Stimulated activated naive CD8-positive, alpha-beta T cell treated with anti-CD3 and anti-CD28 coated beads, Interleukin-15, amount 100 ng/mL, for 72 hours (primary cell): ENCODE results near the gene PNPLA3.
A peak's percentile ranks its signal among the peaks of the same experiment; 100 is the strongest.

Source experiments
- ATAC-seq: fragments of 150-1000 bp; cut with Tn5 transposase; 2 replicates; pipeline ENCODE4 v1.10.0; 2021; ENCODE audit warnings: mild to moderate bottlenecking, moderate library complexity
- DNase-seq, 2 donors: peaks; one replicate each; pipeline ENCODE4 v3.0.0; 2021 to 2022
- H3K27ac Mint-ChIP-seq, 2 donors: one replicate each; pipeline ENCODE4 v1.8.0; 2022; ENCODE audit warnings: mild to moderate bottlenecking in 2 of 2, mixed read lengths in 2 of 2, moderate library complexity in 2 of 2
- H3K27me3 Mint-ChIP-seq: one replicate; pipeline ENCODE4 v1.8.0; 2022; ENCODE audit warnings: mixed read lengths
- H3K4me1 Mint-ChIP-seq: one replicate; pipeline ENCODE4 v1.8.0; 2022; ENCODE audit warnings: mild to moderate bottlenecking, mixed read lengths
- H3K4me3 Mint-ChIP-seq, 2 donors: one replicate each; pipeline ENCODE4 v1.8.0; 2022; ENCODE audit warnings: mild to moderate bottlenecking in 2 of 2, mixed read lengths in 2 of 2, moderate library complexity in 1 of 2
- H3K9me3 Mint-ChIP-seq, 2 donors: one replicate each; pipeline ENCODE4 v1.8.0; 2022; ENCODE audit warnings: mixed read lengths in 2 of 2

PNPLA3 gene, protein sequence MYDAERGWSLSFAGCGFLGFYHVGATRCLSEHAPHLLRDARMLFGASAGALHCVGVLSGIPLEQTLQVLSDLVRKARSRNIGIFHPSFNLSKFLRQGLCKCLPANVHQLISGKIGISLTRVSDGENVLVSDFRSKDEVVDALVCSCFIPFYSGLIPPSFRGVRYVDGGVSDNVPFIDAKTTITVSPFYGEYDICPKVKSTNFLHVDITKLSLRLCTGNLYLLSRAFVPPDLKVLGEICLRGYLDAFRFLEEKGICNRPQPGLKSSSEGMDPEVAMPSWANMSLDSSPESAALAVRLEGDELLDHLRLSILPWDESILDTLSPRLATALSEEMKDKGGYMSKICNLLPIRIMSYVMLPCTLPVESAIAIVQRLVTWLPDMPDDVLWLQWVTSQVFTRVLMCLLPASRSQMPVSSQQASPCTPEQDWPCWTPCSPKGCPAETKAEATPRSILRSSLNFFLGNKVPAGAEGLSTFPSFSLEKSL

DNA sequence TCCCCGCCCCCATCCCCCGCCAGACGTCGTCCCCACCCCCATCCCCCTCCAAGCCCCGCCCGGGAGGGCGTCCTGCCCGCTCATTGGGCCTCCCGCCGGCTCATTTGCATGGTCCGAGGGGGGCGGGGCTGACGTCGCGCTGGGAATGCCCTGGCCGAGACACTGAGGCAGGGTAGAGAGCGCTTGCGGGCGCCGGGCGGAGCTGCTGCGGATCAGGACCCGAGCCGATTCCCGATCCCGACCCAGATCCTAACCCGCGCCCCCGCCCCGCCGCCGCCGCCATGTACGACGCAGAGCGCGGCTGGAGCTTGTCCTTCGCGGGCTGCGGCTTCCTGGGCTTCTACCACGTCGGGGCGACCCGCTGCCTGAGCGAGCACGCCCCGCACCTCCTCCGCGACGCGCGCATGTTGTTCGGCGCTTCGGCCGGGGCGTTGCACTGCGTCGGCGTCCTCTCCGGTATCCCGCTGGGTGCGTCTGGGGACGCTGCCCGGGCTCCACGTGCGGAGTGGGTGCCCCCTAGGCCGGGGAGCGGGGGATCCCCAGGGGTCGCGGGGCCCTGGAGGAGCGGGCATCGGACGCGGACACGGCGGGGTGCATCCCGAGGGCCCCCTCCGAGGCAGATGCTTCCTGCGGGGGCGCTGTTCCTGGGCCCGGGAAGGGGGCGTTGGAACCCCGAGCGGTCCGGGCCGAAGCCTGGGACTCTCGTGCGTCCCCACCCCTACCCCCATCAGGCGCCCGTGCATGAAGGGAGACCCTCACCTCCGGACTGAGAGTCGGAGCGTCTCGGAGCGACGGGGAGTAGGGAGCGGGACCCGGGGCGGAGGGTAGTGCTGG, at the start of gene PNPLA3:
Gene PNPLA3, plus strand, starts transcription at position 175 of the 834 bp plus-strand sequence. Its CDS starts 107 bp downstream, at position 282.
- DNase-seq (peak; percentile 68 to 75), ATAC-seq (peak; percentile 92)
- peaks cover 58% of the 10 kb centered on the region for H3K27me3 Mint-ChIP-seq
- peak within 1 kb of the TSS; percentile 80 to 90 for H3K4me3 Mint-ChIP-seq
- H3K27ac Mint-ChIP-seq: peak within 1 kb of the TSS; percentile 37 to 92
- no peaks in the 10 kb centered on the region for H3K9me3 Mint-ChIP-seq
- peaks cover 29% of the 10 kb centered on the region for H3K4me1 Mint-ChIP-seq

DNA sequence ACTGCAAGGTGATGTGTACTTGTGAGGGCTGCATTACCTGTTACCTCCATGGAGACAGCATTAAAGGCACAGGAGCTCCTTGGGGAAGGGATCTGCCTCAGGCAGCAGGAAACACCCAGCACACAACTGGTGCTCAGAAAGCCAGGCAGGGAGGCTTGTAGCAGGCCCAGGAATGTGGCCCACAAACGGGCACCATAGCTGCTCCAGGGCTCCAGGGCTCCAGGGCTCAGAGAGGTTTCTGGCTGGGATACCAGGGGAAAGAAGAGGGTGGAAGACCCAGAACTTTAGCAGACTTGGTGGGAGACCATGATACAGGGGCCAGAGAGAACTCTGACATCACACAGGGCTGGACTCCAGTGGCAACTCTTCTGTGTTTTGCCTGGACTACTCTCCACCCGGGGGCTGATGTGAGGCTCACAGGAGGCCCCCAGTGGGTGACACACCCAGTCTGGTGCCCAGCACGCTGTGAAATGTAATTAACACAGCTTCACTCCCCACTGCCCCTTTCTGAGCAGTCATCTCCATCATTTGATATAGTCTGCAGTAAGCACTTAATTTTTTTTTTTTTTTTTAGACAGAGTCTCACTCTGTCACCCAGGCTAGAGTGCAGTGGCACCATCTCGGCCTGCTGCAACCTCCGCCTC, 46.6 kb upstream of the PNPLA3 start:
- Mint-ChIP-seq H3K4me3 (no peak overlapping the region), H3K4me1 (no peaks in the 10 kb centered on the region), H3K27me3 (peaks cover 72% of the 10 kb centered on the region), H3K9me3 (no peaks in the 10 kb centered on the region), H3K27ac (peak overlapping the region in 1 of 2 donors; percentile 93)
- ATAC-seq (no peak), DNase-seq (no peak)

DNA sequence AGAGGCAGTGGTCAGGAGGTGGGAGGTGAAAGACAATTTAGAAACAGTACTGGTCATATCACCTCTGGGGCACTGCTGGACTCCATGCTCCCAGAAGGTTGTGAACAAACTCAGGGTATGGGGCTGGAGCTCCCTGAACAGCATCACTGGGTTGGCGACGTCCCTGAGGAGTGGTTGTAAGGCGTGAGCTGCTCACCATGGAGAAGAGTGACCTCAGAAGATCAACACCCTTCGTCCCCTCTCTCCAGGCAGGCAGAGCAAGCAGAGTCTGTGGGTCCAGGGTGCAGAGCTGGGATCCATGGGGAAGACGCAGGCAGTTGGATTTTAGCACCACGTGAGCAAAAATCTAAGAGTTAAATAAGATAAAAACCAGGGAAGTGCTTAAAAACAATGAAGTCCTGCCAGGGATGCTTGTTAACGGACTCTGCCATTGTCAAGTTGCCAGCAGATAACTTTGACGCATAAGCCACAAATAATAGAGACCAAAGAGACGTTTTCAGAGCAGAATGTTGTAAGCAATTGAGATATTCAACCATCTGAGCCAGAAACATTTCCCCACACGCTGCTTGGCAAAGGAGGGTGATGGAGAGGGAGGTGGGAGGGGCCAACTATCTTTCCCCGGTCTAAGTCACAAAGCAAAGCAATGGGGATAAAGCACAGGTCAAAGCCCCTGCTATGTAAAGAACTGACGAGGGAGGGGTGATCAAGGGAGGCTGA, 45.4 kb upstream of the PNPLA3 start:
- Mint-ChIP-seq H3K4me1 (no peaks in the 10 kb centered on the region), H3K27me3 (peaks cover 77% of the 10 kb centered on the region), H3K4me3 (no peak overlapping the region), H3K9me3 (no peaks in the 10 kb centered on the region), H3K27ac (no peak overlapping the region)
- DNase-seq: no peak
- ATAC-seq: no peak

DNA sequence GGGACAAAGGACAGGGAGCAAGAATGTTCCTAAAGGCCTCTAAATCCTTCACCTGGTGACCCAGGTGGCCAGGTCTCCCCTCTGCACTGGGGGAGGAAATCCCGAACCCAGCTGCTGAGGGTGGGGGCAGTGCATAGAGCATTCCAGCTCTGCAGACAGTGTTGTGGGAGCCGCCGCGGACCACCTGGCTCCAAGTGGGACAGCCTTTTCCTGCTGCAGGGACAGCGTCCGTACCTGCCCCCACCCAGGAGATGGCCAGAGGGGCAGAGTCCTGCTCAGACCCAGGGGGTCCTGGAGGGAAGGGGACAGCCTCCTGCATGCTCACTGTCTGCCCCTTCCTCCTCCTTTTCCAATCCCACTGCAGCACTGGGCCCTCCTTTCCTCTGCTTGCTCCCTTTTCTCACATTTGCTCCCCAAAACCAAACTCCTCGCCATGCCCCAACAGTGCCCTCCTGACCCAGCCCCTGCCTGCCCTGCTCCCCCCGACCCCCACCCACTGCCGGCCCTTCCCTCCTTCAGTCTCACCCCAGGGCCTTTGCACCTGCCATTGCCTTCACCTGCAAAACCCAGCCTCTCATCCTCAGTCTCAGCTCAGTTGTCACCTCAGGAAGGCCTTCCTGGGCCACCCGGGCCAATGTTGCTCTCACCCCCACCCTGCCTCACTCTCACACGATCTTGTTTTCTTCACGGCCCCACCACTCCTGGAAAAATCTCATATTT, 44.6 kb upstream of the PNPLA3 start:
- peaks cover 71% of the 10 kb centered on the region for H3K27me3 Mint-ChIP-seq
- ATAC-seq (no peak), DNase-seq (no peak)
- H3K27ac Mint-ChIP-seq: no peak overlapping the region
- H3K4me1 Mint-ChIP-seq: no peaks in the 10 kb centered on the region
- H3K4me3 Mint-ChIP-seq: no peak overlapping the region
- no peaks in the 10 kb centered on the region for H3K9me3 Mint-ChIP-seq

DNA sequence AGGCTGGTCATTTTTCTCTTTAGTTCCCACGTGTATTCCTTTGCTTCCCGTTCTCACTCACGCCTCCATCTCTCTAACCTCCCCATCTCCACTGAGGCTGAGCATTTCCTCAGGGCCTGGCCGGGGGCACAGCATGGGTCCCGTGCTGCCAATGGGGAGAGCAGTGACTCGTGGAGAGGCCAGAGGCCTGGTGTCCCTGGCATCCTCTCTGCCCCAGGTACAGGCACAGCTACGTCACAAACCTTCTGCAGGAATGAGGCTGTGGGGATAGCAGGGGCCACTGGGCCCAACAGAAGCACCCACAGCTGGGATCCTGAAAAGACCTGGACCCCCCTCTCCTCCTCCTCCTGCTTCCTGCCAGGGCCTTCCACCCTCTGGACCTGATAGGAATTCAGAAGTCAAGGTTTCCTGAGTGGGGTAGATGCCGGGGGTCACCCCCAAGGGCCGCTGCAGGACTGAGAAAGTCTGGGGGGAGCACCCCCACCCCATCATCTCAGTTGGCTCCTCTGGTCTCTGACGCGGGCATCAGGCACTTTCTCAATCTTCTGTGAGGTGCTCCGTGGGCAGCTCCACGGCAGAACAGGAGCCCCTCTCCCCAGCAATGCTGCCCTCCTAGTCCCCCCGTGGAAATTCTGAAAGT, 43.6 kb upstream of the PNPLA3 start:
- H3K27ac Mint-ChIP-seq: no peak overlapping the region
- H3K9me3 Mint-ChIP-seq: no peaks in the 10 kb centered on the region
- ATAC-seq (no peak), DNase-seq (no peak)
- no peaks in the 10 kb centered on the region for H3K4me1 Mint-ChIP-seq
- no peak overlapping the region for H3K4me3 Mint-ChIP-seq
- H3K27me3 Mint-ChIP-seq: peaks cover 66% of the 10 kb centered on the region

DNA sequence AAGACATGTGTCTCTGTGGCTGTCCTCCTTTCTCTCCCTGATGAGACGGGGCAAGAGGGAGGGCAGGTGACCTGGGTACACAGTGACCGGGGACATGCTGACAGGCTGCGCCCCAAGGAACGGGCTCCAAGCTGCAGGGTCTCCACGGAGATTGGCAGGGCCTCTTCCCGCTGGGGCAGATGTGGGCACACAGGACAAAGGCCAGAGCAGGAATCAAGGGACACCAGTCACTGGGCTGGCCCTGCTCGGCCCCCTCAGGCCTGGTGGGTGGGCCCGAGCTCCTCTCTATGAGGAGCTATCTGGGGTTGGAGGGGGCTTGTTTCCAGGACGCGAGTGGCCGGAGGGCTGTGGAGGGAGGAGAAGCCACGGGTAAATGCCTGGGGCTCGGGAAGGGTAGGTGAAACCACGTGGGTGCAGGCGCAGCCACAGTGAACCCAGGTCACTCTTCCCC, 43.0 kb upstream of the PNPLA3 start:
- peaks cover 66% of the 10 kb centered on the region for H3K27me3 Mint-ChIP-seq
- H3K27ac Mint-ChIP-seq: no peak overlapping the region
- no peak overlapping the region for H3K4me3 Mint-ChIP-seq
- ATAC-seq (no peak), DNase-seq (no peak)
- no peaks in the 10 kb centered on the region for H3K4me1 Mint-ChIP-seq
- no peaks in the 10 kb centered on the region for H3K9me3 Mint-ChIP-seq

DNA sequence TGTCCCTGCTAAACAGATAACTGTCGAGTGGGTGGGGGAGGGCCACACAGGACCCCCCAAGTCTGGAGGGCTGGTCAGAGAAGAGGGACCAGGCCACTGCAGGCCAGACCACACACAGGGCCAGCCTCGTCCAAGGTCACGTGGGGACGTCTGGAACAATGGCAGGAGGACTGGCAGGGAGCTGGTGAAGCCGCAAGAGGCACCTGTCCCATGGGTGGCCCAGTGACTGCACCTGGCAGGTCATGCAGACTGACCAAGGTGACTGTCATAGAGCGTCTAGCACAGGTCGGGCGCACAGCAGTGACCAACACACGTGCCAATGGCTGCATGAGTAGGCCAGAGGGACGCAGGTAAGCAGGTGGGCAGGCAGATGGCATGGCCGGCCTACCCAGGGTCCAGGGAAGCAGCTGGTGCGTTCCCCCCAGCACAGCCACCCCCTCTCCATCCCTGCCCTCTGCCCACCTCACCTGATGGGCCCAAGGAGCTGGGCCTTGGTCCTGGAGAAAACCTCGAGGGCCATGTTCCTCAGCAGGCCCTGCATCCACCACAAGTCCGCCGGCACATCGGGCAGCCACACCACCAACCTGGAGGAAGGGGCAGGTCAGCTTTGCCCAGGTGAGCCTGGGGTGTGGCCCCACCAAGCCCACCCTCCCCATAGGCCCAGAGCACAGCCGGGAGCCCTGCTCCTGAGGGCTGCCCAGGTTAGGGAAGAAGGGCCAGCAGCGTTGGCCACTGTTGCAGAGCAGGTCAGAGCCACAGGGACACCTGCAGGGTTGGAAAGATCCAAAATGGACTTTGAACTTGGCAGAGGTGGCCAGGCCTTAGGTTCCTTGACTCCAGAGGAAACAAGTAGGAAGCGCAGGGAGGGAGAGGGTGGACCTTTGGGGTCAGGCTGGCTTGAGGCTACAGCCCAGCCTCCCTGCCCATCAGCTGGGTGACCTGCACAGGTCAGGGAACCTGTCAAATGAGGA, 42.2 kb upstream of the PNPLA3 start:
- H3K27me3 Mint-ChIP-seq: peaks cover 66% of the 10 kb centered on the region
- H3K9me3 Mint-ChIP-seq: no peaks in the 10 kb centered on the region
- DNase-seq: no peak
- H3K27ac Mint-ChIP-seq: no peak overlapping the region
- no peak for ATAC-seq
- no peak overlapping the region for H3K4me3 Mint-ChIP-seq
- H3K4me1 Mint-ChIP-seq: no peaks in the 10 kb centered on the region

DNA sequence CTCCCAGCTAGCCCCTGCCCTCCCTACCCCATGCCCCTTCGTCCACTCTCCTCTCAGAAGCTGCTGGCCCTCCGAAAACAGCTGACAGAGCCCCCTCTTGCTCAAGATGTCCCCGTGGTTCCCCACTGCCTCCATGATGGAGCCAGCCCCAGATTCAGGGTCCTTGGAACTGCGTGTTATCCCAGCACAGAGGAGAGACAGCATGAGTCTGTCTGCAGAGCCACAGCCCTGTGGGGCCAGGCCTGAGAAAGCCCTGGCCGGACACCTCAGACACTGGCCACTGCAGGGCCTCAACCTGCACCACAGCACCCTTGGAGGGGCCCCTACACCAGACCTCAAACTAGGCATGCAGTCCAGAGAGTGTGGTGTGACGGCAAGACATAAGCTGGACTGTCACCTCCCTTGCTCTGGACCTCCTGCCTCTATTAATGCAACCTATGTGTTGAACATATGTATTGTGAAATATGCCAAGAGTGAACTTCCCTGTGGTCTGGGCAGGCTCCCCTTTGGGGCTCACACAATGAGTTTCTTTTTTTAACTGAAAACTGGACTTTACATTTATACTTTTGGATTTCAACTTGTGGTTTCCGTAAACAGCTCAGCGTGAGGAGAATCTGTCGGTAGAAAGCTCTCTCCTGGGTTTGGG, 41.4 kb upstream of the PNPLA3 start:
- H3K9me3 Mint-ChIP-seq: no peaks in the 10 kb centered on the region

DNA sequence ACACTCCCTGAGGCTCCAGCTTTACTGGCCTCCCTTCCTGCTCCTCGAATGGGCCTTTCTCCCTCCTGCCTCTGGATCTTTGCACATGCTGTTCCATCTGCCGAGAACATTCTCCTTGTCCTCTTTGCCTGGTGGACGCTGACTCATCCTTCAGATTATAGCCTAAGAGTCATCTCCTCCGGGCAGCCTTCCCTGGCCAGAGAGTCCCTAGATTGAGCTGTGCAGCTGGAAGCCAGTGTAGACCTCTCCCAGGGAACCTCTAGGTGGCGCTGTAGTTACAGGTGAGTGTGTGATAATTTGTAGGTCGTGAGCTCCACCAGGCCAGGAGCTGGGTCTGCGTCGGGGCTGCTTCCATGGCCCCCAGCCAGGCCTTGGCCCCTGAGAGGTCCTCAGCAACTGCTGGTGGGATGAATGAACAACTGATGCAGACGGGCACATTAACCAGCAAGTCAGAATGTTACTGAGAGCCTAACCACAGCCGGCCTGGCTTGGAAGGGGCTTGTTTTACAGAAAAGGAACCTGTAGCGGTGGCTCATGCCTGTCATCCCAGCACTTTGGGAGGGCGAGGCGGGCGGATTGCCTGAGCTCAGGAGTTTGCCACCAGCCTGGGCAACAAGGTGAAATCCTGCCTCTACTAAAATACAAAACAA, 40.5 kb upstream of the PNPLA3 start:
- H3K4me3 Mint-ChIP-seq: no peak overlapping the region
- ATAC-seq: peak; percentile 84
- no peak overlapping the region for H3K27ac Mint-ChIP-seq
- peaks cover 66% of the 10 kb centered on the region for H3K27me3 Mint-ChIP-seq
- peak; percentile 60 to 62 for DNase-seq
- H3K4me1 Mint-ChIP-seq: no peaks in the 10 kb centered on the region
- H3K9me3 Mint-ChIP-seq: no peaks in the 10 kb centered on the region

More for the DNA sequence above, 41.4 kb upstream of the PNPLA3 start:
- H3K4me1 Mint-ChIP-seq: no peaks in the 10 kb centered on the region
- H3K27ac Mint-ChIP-seq: no peak overlapping the region
- DNase-seq: no peak
- no peak for ATAC-seq
- peaks cover 66% of the 10 kb centered on the region for H3K27me3 Mint-ChIP-seq
- H3K4me3 Mint-ChIP-seq: no peak overlapping the region

DNA sequence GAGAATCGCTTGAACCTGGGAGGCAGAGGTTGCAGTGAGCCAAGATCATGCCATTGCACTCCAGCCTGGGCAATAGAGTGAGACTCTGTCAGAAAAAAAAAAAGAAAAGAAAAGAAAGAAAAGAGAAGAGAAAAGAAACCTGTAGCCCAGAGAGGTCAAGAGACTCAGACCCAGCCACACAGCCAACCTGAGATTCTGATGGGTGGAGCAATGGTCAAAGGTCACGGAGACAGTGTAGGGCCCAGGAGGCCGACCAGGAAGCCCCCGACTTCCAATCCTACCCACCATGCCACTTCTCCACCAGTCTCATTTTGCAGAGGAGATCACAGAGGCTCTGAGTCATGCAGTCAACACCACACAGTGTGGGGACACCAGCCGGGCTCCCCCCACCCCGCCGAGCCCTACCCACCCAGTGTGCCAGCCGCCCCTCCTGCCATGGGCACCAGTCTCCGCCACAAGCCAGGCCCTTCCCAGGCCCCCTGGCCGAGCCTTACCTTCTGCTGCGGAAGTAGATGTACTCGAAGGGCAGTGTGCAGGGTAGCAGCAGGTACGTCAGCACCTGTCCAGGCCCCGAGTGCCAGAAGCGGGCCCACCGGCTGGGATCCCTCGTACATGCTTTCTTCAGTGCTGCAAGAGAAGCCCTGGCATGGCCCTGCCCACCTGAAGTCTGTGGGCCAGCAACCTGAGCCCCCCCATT, 39.7 kb upstream of the PNPLA3 start:
- Mint-ChIP-seq H3K4me3 (no peak overlapping the region), H3K27me3 (peaks cover 67% of the 10 kb centered on the region)

DNA sequence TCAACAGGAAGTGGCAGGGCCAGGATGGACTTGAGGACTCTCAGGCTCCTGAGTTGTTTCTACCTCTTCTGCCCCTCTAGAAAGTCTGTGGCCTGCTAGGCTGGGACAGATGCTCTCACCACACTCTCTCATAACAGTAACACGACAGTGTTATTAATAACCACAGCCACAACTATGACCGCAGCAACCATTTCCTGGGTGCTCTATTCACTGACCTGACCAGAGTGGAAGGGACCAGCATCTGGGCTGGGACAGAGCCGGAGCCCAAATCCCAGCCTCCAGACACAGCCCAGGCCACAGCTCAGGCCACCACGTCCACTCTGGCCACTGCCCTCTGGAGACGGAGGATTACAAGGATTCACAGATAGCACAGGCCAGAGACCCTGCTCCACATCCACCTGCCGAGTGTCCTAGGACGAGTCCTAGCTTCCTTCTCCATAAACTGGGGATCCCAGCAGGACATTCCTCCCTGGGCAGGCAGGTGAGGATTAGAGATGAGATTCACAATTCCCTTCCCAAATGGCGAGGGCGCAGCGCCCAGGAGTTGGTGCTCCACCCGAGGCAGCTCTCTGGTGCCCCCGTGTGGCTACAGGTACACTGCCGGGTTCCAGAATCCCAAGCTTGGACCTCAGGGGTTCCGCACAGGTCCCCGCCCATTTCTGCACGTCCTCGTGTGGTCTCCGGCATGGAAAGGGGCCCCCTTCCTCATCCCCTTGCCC, 38.8 kb upstream of the PNPLA3 start:
- peaks cover 66% of the 10 kb centered on the region for H3K27me3 Mint-ChIP-seq
- ATAC-seq: no peak
- peak; percentile 41 to 51 for DNase-seq

More for the DNA sequence above, 39.7 kb upstream of the PNPLA3 start:
- ATAC-seq (no peak), DNase-seq (no peak)
- no peaks in the 10 kb centered on the region for H3K4me1 Mint-ChIP-seq
- no peak overlapping the region for H3K27ac Mint-ChIP-seq
- H3K9me3 Mint-ChIP-seq: no peaks in the 10 kb centered on the region

More for the DNA sequence above, 38.8 kb upstream of the PNPLA3 start:
- no peaks in the 10 kb centered on the region for H3K4me1 Mint-ChIP-seq
- H3K27ac Mint-ChIP-seq: no peak overlapping the region
- no peaks in the 10 kb centered on the region for H3K9me3 Mint-ChIP-seq
- H3K4me3 Mint-ChIP-seq: no peak overlapping the region
